A549 (cell line): ENCODE measurements around the gene STOX2. TPM values are rescaled to one million over a fixed set of nuclear protein-coding genes. Genes with fewer than 3 reads are reported as not detected.

ENCODE experiments used
- ATAC-seq, 2 experiments: fragments of 200-7000 bp in 1 of 2; fragments of >200 bp in 1 of 2; cut with Nextera tagmentation in 1 of 2; cut with Tn5 transposase in 1 of 2; 3 replicates each; pipeline versions ENCODE4 v1.8.0 to v1.9.1; 2018 to 2020; ENCODE audit warnings: mild to moderate bottlenecking in 1 of 2, moderate library complexity in 1 of 2
- CTCF ChIA-PET: fragments of 300-600 bp; sonication (Branson Sonifier 250); formaldehyde crosslinking; extraction: SDS; loops from one replicate; lab custom pipeline; 2021; ENCODE audit warnings: antibody characterized with exemption, inconsistent platforms; lab: Yijun Ruan, JAX
- POLR2A ChIA-PET: fragments of 350-600 bp; formaldehyde crosslinking; extraction: SDS; loops from one replicate; lab custom pipeline; 2021; ENCODE audit warnings: antibody characterized with exemption, inconsistent platforms; lab: Yijun Ruan, JAX
- DNase-seq, 2 experiments: peaks; one replicate each; pipeline versions ENCODE4 v3.0.0 to v3.0.0-alpha.2; 2011 to 2016; ENCODE audit warnings: low read depth in 1 of 2, low spot score in 1 of 2
- FAIRE-seq: peaks from 2 replicates; lab custom pipeline; 2011; peaks lifted over from hg19 to GRCh38; lab: Jason Lieb, UNC
- H3K27ac ChIP-seq, 2 experiments: fragments of >200 bp; sonication (Bioruptor Twin); formaldehyde crosslinking; 3 replicates each; pipeline ENCODE4 v1.5.1; 2016 to 2017
- H3K4me1 ChIP-seq: fragments of >200 bp; sonication (Bioruptor Twin); formaldehyde crosslinking; 3 replicates; pipeline ENCODE4 v1.6.1; 2016
- H3K4me2 ChIP-seq: fragments of >200 bp; sonication (Bioruptor Twin); formaldehyde crosslinking; 3 replicates; pipeline ENCODE4 v1.6.1; 2016
- H3K4me3 ChIP-seq: fragments of >200 bp; sonication (Bioruptor Twin); formaldehyde crosslinking; 3 replicates; pipeline ENCODE4 v1.5.1; 2016
- H3K9me3 ChIP-seq: fragments of >200 bp; sonication (Bioruptor Twin); formaldehyde crosslinking; 3 replicates; pipeline ENCODE4 v1.6.1; 2016
- BCL3 ChIP-seq: fragments of >200 bp; sonication (Bioruptor Twin); formaldehyde crosslinking; IDR thresholded peaks from 3 replicates; pipeline ENCODE4 v1.6.1; 2016
- CHD2 ChIP-seq: fragments of 150-350 bp; IDR thresholded peaks from 2 replicates; pipeline ENCODE4 v1.6.1; 2014; ENCODE audit warnings: low read length; ENCODE audit not compliant: partially characterized antibody
- CHD4 ChIP-seq: fragments of 200-600 bp; sonication (generic); IDR thresholded peaks from 2 replicates; pipeline ENCODE4 v1.6.1; 2016; ENCODE audit warnings: antibody characterized with exemption, mild to moderate bottlenecking, borderline replicate concordance
- CTCF ChIP-seq: fragments of >200 bp; sonication (Bioruptor Twin); formaldehyde crosslinking; IDR thresholded peaks from 3 replicates; pipeline ENCODE4 v1.5.1; 2016
- E2F6 ChIP-seq: IDR thresholded peaks from 2 replicates; pipeline ENCODE4 v1.6.1; 2012; ENCODE audit warnings: low read depth, borderline replicate concordance
- EHMT2 ChIP-seq: fragments of 200-600 bp; sonication (generic); IDR thresholded peaks from 2 replicates; pipeline ENCODE4 v1.6.1; 2016; ENCODE audit warnings: antibody characterized with exemption, low read depth, mild to moderate bottlenecking, moderate library complexity
- ELK1 ChIP-seq: fragments of 150-350 bp; IDR thresholded peaks from 2 replicates; pipeline ENCODE4 v1.6.1; 2014; ENCODE audit warnings: low read depth, mild to moderate bottlenecking, low read length
- ESRRA ChIP-seq: fragments of 150-350 bp; IDR thresholded peaks from 2 replicates; pipeline ENCODE4 v1.6.1; 2014; ENCODE audit warnings: mild to moderate bottlenecking, low read length, borderline replicate concordance
- GATA3 ChIP-seq: IDR thresholded peaks from 2 replicates; pipeline ENCODE4 v1.6.1; 2012; ENCODE audit warnings: borderline replicate concordance
- HDAC2 ChIP-seq: fragments of 200-600 bp; sonication (generic); IDR thresholded peaks from 2 replicates; pipeline ENCODE4 v1.6.1; 2016
- HOXA7 ChIP-seq: fragments of 250-450 bp; sonication (Bioruptor Pico); IDR thresholded peaks from 2 replicates; pipeline ENCODE4 v1.5.0; 2020; ENCODE audit warnings: mild to moderate bottlenecking, moderate library complexity
- JUN ChIP-seq, 2 experiments: fragments of >200 bp; sonication (Bioruptor Twin); formaldehyde crosslinking; IDR thresholded peaks; 2 replicates in 1 of 2; 3 replicates in 1 of 2; pipeline ENCODE4 v1.6.1; 2016 to 2017
- MAFK ChIP-seq: fragments of 450-650 bp; IDR thresholded peaks from 2 replicates; pipeline ENCODE4 v1.6.1; 2014; ENCODE audit not compliant: partially characterized antibody
- MAX ChIP-seq: IDR thresholded peaks from 2 replicates; pipeline ENCODE4 v1.6.1; 2012
- MYC ChIP-seq: IDR thresholded peaks from 2 replicates; pipeline ENCODE4 v1.6.1; 2012; ENCODE audit warnings: mild to moderate bottlenecking, inconsistent platforms, low read length, improper control_type of control experiment, borderline replicate concordance
- NR3C1 ChIP-seq: fragments of >200 bp; sonication (Bioruptor Twin); formaldehyde crosslinking; IDR thresholded peaks from 3 replicates; pipeline ENCODE4 v1.6.1; 2017
- POLR2A ChIP-seq: IDR thresholded peaks from 2 replicates; pipeline ENCODE4 v1.6.1; 2012; ENCODE audit warnings: mild to moderate bottlenecking, low read length
- RCOR1 ChIP-seq: fragments of 150-350 bp; IDR thresholded peaks from 2 replicates; pipeline ENCODE4 v1.6.1; 2014; ENCODE audit warnings: antibody characterized with exemption, low read length, low read depth
- REST ChIP-seq: fragments of 200-600 bp; sonication (generic); IDR thresholded peaks from 2 replicates; pipeline ENCODE4 v1.6.1; 2016; ENCODE audit warnings: antibody characterized with exemption, mild to moderate bottlenecking, moderate library complexity
- RFX5 ChIP-seq: fragments of 450-650 bp; IDR thresholded peaks from 2 replicates; pipeline ENCODE4 v1.7.1; 2014; ENCODE audit warnings: antibody characterized with exemption, mild to moderate bottlenecking, moderate library complexity
- SMC3 ChIP-seq: fragments of >200 bp; sonication (Bioruptor Twin); formaldehyde crosslinking; IDR thresholded peaks from 3 replicates; pipeline ENCODE4 v1.6.1; 2018; ENCODE audit warnings: inconsistent platforms
- TFCP2L1 ChIP-seq: fragments of 250-450 bp; sonication (Bioruptor Pico); IDR thresholded peaks from 2 replicates; pipeline ENCODE4 v1.5.0; 2021; ENCODE audit warnings: mild to moderate bottlenecking
- ZFP36 ChIP-seq: fragments of 450-650 bp; IDR thresholded peaks from 2 replicates; pipeline ENCODE4 v1.6.1; 2014; ENCODE audit warnings: borderline replicate concordance; ENCODE audit not compliant: partially characterized antibody
- WGBS: methylation state at CpG from one replicate; pipeline ENCODE4 v1.1.6; 2017; ENCODE audit errors: missing lambda C conversion rate; 5-methylcytosine and 5-hydroxymethylcytosine counted together
- polyA plus RNA-seq, 4 experiments: library from polyadenylated mRNA; depleted of rRNA in 3 of 4; stranded (reverse); fragments of >200 nt; fragmentation: RNase III in 1 of 4; extraction: RNeasy Plus Mini Kit Qiagen cat#74134 plus additional on column Dnase treatment in 1 of 4; gene quantifications; 2 replicates in 3 of 4; 3 replicates in 1 of 4; pipeline ENCODE4 v1.2.3, GENCODE V29; 2011 to 2017

The STOX2 gene
- polyA plus RNA-seq, 2 of the 4 experiments (the other 2 are of a cell fraction): 2.7 to 5.2 TPM

GRCh38 chr4:184039963-184040383 lies 134.9 kb downstream of the STOX2 start (continued):
- TF ChIP-seq REST: no peak
- no peak for TF ChIP-seq CHD2
- TF ChIP-seq MAX: no peak
- TF ChIP-seq CTCF: no peak

- POLR2A ChIA-PET: no interaction called here
- WGBS: 57% methylated on average over 10 of the region's 10 CpGs
- ATAC-seq: no peak
These were observed 136.0 kb downstream of the STOX2 start for GRCh38 chr4:184041156-184041555.

More at GRCh38 chr4:184041156-184041555, 136.0 kb downstream of the STOX2 start:
- no peak for DNase-seq
- no peaks in the 10 kb centered on the region for H3K4me1 ChIP-seq
- no peak overlapping the region for H3K4me3 ChIP-seq
- CTCF ChIA-PET: no interaction called here
- no peak overlapping the region for H3K4me2 ChIP-seq
- TF ChIP-seq ELK1 (no peak), SMC3 (no peak), ESRRA (no peak), BCL3 (no peak), TFCP2L1 (no peak), E2F6 (no peak), NR3C1 (no peak), MAFK (no peak), RFX5 (no peak), HDAC2 (no peak), GATA3 (no peak), EHMT2 (no peak), HOXA7 (CRISPR knock-in tag) (no peak), MYC (no peak), JUN (IDR thresholded peaks at IDR 0.05) (no peak), RCOR1 (no peak), POLR2A (no peak), CHD4 (no peak), ZFP36 (no peak)
- peaks cover 9% of the 10 kb centered on the region; the same call in 1 of the 3 replicates for H3K9me3 ChIP-seq
- no peak overlapping the region for H3K27ac ChIP-seq
- FAIRE-seq: no peak
